ENCODE data around the gene FBXO36. TPM values are rescaled to one million over a fixed set of nuclear protein-coding genes. Genes with fewer than 3 reads are reported as not detected.

FBXO36 gene
- total and polyA plus RNA-seq, 2 of the 4 experiments (the other 2 are of a cell fraction) = 1.3 to 2.2 TPM

DNA sequence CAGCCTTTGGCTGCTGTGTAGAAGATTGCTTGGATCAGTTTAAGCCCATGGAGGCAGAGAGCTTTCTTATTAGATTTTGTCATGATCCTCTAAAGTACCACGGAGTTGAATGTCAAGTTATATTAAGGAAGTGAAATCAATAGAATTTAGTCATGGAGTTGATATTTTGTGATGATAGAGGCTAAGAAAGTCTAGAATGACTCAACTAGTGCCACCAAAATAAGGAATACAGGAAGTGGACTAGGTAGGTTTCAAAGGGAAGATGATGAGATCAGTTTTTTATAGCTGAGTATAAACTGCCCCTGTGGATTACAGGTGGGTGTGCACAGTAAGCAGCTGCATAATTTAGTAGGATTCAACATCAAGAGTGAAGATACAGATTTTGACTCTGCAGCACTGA lies 25.2 kb downstream of the FBXO36 start:
- Histone ChIP-seq H3K4me3 (ENCODE audit: insufficient read depth, low read depth, low read length) (no peak overlapping the region), H3K4me1 (ENCODE audit: control insufficient read depth, insufficient read depth, low read length) (peaks cover 5% of the 10 kb centered on the region; the same call in 1 of the 2 replicates), H3K18ac (ENCODE audit: low read depth, low read length) (no peak overlapping the region), H3K27me3 (ENCODE audit: control insufficient read depth, insufficient read depth, low read length) (no peaks in the 10 kb centered on the region), H2AK5ac (ENCODE audit: low read depth, low read length) (no peak overlapping the region), H4K20me1 (ENCODE audit: insufficient read depth, low read length) (no peaks in the 10 kb centered on the region), H3K9me3 (ENCODE audit: control insufficient read depth, insufficient read depth, low read length) (no peaks in the 10 kb centered on the region), H4K8ac (ENCODE audit: low read depth in 2 of 2, low read length in 2 of 2) (no peak overlapping the region), H3K56ac (ENCODE audit: extremely low read depth, insufficient read depth, low read length) (no peak overlapping the region), H2BK120ac (ENCODE audit: low read depth, low read length) (no peak overlapping the region), H2AK9ac (replicated peaks; ENCODE audit: low read depth, low read length, poor library complexity) (no peak overlapping the region), H3K36me3 (ENCODE audit: control insufficient read depth, insufficient read depth, low read length) (no peaks in the 10 kb centered on the region), H2AFZ (replicated peaks; ENCODE audit: low read length, poor library complexity) (no peak overlapping the region), H4K91ac (ENCODE audit: insufficient read depth, low read depth, low read length) (no peak overlapping the region), H2BK20ac (ENCODE audit: low read depth, low read length) (no peak overlapping the region), H3K23ac (ENCODE audit: low read depth, low read length) (no peak overlapping the region), H3K27ac (ENCODE audit: insufficient read depth, low read length) (no peak overlapping the region), H3K79me1 (ENCODE audit: low read depth in 1 of 2, low read length in 2 of 2) (no peaks in the 10 kb centered on the region), H2BK5ac (ENCODE audit: low read depth, low read length, poor library complexity, severe bottlenecking) (no peak overlapping the region), H3K9ac (ENCODE audit: low read depth, low read length) (no peak overlapping the region), H4K5ac (ENCODE audit: low read depth, low read length) (no peak overlapping the region), H2BK15ac (ENCODE audit: low read depth, low read length) (no peak overlapping the region), H3K4me2 (ENCODE audit: low read depth, low read length) (no peak overlapping the region), H3K4ac (ENCODE audit: low read depth, low read length) (no peak overlapping the region), H3K14ac (replicated peaks; ENCODE audit: low read depth, low read length) (no peak overlapping the region), H3K9me1 (ENCODE audit: insufficient read depth, low read length) (peaks cover 6% of the 10 kb centered on the region; the same call in 1 of the 2 replicates)
- in situ Hi-C loops (cut with MboI; ENCODE audit: low sequenced_read_pairs) (no loop called here), intact Hi-C loops (cut with micrococcal nuclease) (no loop called here), dilution Hi-C loops (cut with HindIII; ENCODE audit: low sequenced_read_pairs, unreplicated experiment) (no loop called here)
- no peak for TF ChIP-seq BHLHE40 (IDR thresholded peaks at IDR 0.05; ENCODE audit: low read depth, low read length)
- no peak for TF ChIP-seq MAZ (IDR thresholded peaks at IDR 0.05; ENCODE audit: borderline replicate concordance, low read depth, low read length)
- no peak for TF ChIP-seq RCOR1 (IDR thresholded peaks at IDR 0.05; ENCODE audit: insufficient replicate concordance, low read length)
- ATAC-seq (ENCODE audit: low read depth) = no peak
- DNase-seq = no peak
- ChIA-PET POLR2A (ENCODE audit: unreplicated experiment) (no interaction called here), CTCF (no interaction called here)
- WGBS, 2 experiments (ENCODE audit: extremely low coverage in 2 of 2, insufficient read length in 1 of 2) = no CpG with 5 or more reads among the region's 1 CpG
- no TSS peak for BruUV-seq (replicated peaks)

Data from IMR-90 (cell line).